Effector memory CD8-positive, alpha-beta T cell (primary cell): ENCODE data around the gene CPEB1.
A peak's percentile ranks its signal among the peaks of the same experiment; 100 is the strongest.

ENCODE experiments used
- ATAC-seq: fragments of 150-1000 bp; cut with Tn5 transposase; replicated peaks from 2 replicates; pipeline ENCODE4 v1.10.0; 2021; ENCODE audit warnings: mild to moderate bottlenecking, moderate library complexity
- DNase-seq, 3 experiments: peaks; one replicate each; pipeline ENCODE4 v3.0.0; 2021
- H3K27ac Mint-ChIP-seq, 2 donors: one replicate each; pipeline ENCODE4 v1.8.0; 2022; ENCODE audit warnings: mild to moderate bottlenecking in 2 of 2, mixed read lengths in 2 of 2, moderate library complexity in 2 of 2
- H3K27me3 Mint-ChIP-seq, 2 donors: one replicate each; pipeline ENCODE4 v1.8.0; 2022; ENCODE audit warnings: mixed read lengths in 2 of 2
- H3K36me3 Mint-ChIP-seq: one replicate; pipeline ENCODE4 v1.8.0; 2022; ENCODE audit warnings: mild to moderate bottlenecking, moderate library complexity, mixed read lengths; ENCODE audit not compliant: insufficient read depth
- H3K4me1 Mint-ChIP-seq, 2 donors: one replicate each; pipeline ENCODE4 v1.8.0; 2022; ENCODE audit warnings: low read depth in 2 of 2, mixed read lengths in 2 of 2
- H3K4me3 Mint-ChIP-seq, 2 donors: one replicate each; pipeline ENCODE4 v1.8.0; 2022; ENCODE audit warnings: mild to moderate bottlenecking in 2 of 2, mixed read lengths in 2 of 2, moderate library complexity in 2 of 2
- H3K9me3 Mint-ChIP-seq, 2 donors: one replicate each; pipeline ENCODE4 v1.8.0; 2022; ENCODE audit warnings: mixed read lengths in 2 of 2

The CPEB1 gene

DNA sequence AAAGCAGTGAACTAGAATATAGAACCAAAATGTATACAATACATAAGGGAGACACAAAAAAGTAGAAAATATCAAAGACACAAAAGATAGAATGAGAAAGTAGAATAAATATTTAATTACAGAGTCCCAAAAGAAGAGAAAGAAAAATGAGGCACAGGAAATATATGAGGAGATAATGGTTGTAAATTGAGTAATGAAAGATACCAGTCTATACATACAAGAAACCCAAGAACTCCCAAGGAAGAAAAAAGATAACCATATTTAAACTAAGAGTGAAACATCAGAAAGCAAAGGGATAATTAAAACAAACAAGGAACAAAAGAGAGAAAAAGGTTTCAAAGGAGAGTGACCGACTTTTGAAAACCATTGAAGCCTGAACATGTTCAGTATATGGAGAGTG, 47.3 kb downstream of the CPEB1 start:
- DNase-seq = no peak
- no peak overlapping the region for H3K27ac Mint-ChIP-seq
- ATAC-seq = no peak
- no peaks in the 10 kb centered on the region for H3K9me3 Mint-ChIP-seq
- no peak overlapping the region for H3K4me3 Mint-ChIP-seq
- H3K4me1 Mint-ChIP-seq = no peaks in the 10 kb centered on the region
- peaks cover 32 to 63% of the 10 kb centered on the region in 2 donors for H3K27me3 Mint-ChIP-seq
- no peaks in the 10 kb centered on the region for H3K36me3 Mint-ChIP-seq

DNA sequence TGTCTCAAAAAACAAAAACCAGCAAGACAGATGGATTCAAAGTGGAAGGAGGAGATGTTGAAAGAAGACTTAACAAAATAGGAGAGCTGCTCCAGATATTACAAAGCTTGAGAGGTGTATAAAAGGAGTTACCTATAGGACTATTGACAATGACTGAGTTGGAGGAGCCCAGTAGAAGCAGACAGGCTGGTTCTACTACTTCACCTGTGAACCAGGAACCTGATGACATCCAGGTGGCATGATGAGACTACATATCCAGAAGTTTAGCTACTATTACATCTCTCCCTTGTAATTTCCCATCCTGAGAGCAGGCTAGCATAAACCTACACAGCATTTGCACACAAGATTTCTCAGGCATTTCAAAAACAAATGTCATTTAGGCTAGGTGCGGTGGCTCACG, 49.3 kb downstream of the CPEB1 start:
- no peak for ATAC-seq
- Mint-ChIP-seq H3K36me3 (no peaks in the 10 kb centered on the region), H3K4me3 (no peak overlapping the region), H3K4me1 (no peaks in the 10 kb centered on the region), H3K27me3 (peaks cover 44 to 64% of the 10 kb centered on the region in 2 donors), H3K9me3 (no peaks in the 10 kb centered on the region), H3K27ac (no peak overlapping the region)
- no peak for DNase-seq

DNA sequence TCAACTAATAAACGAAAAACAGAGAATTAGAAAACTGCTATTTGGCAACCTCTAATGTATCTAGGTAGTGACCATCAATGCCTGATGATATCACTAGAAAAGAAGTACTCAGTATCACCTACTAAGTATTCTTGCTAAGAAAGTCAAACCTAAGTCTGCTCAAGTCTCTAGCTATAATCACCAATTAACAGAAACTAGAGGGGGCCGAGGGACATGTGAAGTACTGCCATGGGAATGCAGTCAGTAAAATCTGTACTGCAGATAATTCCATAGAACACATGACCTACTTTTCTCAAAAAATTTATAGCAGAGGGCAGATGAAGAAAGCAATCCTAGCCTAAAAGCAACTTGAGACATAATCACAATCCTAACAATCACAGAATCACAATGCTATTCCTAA, 51.4 kb downstream of the CPEB1 start:
- DNase-seq = no peak
- ATAC-seq = no peak
- no peaks in the 10 kb centered on the region for H3K9me3 Mint-ChIP-seq
- H3K36me3 Mint-ChIP-seq = no peaks in the 10 kb centered on the region
- H3K4me1 Mint-ChIP-seq = no peaks in the 10 kb centered on the region
- peaks cover 45 to 53% of the 10 kb centered on the region in 2 donors for H3K27me3 Mint-ChIP-seq
- H3K4me3 Mint-ChIP-seq = no peak overlapping the region
- no peak overlapping the region for H3K27ac Mint-ChIP-seq

DNA sequence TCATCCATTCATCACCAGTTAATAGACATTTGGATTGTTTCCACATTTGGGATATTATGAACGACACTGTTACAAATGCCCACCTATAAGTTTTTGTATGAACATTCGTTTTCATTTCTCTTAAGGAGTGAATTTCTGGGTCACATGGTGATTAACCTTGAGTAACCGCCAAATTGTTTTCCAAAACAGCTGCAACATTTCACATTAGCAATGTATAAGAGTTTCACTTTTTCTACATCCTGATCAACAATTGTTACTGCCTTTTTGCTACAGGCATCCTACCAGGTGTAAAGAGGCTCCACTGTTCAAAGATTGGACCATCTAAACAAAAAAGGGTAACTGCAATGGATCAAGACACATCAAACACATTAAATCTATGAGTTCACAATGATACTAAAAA, 52.0 kb downstream of the CPEB1 start:
- H3K4me1 Mint-ChIP-seq = no peaks in the 10 kb centered on the region
- no peak overlapping the region for H3K4me3 Mint-ChIP-seq
- ATAC-seq (no peak), DNase-seq (no peak)
- no peak overlapping the region for H3K27ac Mint-ChIP-seq
- no peaks in the 10 kb centered on the region for H3K36me3 Mint-ChIP-seq
- H3K27me3 Mint-ChIP-seq = peaks cover 47 to 50% of the 10 kb centered on the region in 2 donors
- no peaks in the 10 kb centered on the region for H3K9me3 Mint-ChIP-seq

DNA sequence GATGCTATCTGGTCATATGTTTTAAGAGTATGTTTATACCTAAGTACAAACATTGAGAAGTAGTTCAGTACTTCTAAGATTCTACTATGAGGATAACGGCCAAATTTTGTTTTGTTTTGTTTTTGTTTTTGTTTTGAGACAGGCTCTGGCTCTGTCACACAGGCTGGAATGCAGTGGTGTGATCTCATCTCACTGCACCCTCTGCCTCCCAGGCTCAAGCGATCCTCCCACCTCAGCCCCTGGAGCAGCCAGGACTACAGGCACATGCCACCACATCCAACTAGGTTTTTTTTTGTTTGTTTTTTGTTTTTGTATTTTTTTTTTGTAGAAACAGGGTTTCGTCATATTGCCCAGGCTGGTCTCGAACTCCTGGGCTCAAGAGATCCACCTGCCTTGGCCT, 59.4 kb downstream of the CPEB1 start:
- no peak overlapping the region for H3K27ac Mint-ChIP-seq
- no peaks in the 10 kb centered on the region for H3K36me3 Mint-ChIP-seq
- no peak overlapping the region for H3K4me3 Mint-ChIP-seq
- ATAC-seq = no peak
- H3K27me3 Mint-ChIP-seq = peaks cover 21 to 27% of the 10 kb centered on the region in 2 donors
- DNase-seq = no peak
- H3K9me3 Mint-ChIP-seq = no peaks in the 10 kb centered on the region
- no peaks in the 10 kb centered on the region for H3K4me1 Mint-ChIP-seq

DNA sequence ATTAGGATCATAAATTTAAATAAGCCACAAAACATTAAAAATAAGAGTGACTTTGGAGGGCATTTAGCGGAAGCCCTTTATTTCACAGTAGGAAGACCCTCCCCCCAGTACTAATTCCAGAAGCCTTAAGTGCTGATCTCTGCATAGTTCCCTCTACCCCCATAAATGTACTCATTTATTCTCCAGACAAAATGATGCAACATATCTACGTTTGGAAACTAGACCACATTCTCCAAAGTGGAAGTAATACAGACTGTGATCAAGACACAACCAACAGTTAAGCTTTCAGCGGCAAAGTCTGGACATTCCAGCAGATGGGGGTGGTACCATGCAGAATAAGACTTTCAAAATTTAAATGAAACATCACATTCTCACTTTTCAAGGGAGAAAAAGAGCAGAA, 62.1 kb downstream of the CPEB1 start:
- no peaks in the 10 kb centered on the region for H3K9me3 Mint-ChIP-seq
- no peaks in the 10 kb centered on the region for H3K4me1 Mint-ChIP-seq
- no peaks in the 10 kb centered on the region for H3K36me3 Mint-ChIP-seq
- H3K4me3 Mint-ChIP-seq = no peak overlapping the region
- DNase-seq (no peak), ATAC-seq (no peak)
- H3K27ac Mint-ChIP-seq = no peak overlapping the region
- peaks cover 36 to 44% of the 10 kb centered on the region in 2 donors for H3K27me3 Mint-ChIP-seq

DNA sequence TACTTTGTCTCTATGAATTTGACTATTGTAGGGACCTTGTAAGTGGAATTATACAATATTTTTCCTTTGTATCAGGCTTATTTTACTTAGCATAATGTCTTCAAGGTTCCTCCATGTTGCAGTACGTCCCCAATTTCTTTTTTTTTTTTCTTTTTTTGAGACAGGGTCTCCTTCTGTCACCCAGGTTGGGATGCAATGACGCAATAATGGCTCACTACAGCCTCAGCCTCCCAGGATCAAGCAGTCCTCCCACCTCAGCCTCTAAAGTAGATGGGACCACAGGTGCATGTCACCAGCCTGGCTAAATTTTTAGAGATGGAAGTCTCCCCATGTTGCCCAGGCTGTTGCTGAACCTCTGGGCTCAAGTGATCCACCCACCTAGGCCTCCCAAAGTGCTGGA, 66.5 kb downstream of the CPEB1 start:
- Mint-ChIP-seq H3K4me3 (no peak overlapping the region), H3K9me3 (no peaks in the 10 kb centered on the region), H3K4me1 (no peaks in the 10 kb centered on the region), H3K27ac (no peak overlapping the region), H3K27me3 (peaks cover 33 to 36% of the 10 kb centered on the region in 2 donors), H3K36me3 (no peaks in the 10 kb centered on the region)
- ATAC-seq (no peak), DNase-seq (no peak)

DNA sequence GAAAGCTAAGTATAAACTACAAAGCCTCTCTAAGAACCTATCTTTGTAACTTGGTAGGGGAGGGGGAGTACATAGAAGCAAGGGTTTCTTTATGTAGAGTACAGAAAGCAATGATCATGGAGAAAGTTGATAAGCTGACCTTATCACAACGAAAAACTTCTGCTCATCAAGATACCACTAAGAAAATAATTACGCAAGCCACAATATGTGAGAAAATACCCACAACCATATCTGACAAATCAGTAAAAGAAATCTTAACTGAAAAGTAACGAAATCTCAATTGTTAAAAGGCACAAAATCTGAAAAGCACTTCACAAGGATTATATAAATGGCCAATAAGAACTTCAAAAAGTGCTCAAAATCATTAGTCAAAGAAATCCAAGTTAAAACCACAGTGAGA, 71.8 kb downstream of the CPEB1 start:
- no peak for DNase-seq
- peaks cover 3% of the 10 kb centered on the region for H3K36me3 Mint-ChIP-seq
- H3K9me3 Mint-ChIP-seq = no peaks in the 10 kb centered on the region
- no peak overlapping the region for H3K4me3 Mint-ChIP-seq
- no peak overlapping the region for H3K27ac Mint-ChIP-seq
- no peaks in the 10 kb centered on the region for H3K4me1 Mint-ChIP-seq
- no peak for ATAC-seq
- H3K27me3 Mint-ChIP-seq = peaks cover 43 to 47% of the 10 kb centered on the region in 2 donors

DNA sequence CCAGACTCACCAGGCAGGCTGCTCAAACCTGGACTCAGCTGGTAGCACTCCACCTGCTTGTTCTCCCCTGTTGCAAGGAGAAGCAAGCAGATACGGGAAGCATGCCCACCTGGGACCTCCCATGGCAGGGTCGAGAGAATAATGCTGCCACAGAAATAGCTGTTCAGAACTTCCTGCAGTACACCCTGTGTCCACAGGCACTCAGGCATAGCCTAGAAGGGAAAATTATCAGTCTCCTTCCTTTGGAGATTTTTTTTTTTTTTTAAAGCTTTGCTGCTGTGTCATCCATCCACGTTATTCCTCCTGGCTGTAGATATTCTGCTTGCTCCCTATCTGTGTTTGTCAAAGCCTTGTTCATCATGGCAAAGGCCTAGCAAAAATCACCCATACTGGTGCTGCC, 74.2 kb downstream of the CPEB1 start:
- Mint-ChIP-seq H3K27ac (no peak overlapping the region), H3K4me3 (no peak overlapping the region), H3K9me3 (no peaks in the 10 kb centered on the region), H3K36me3 (peaks cover 3% of the 10 kb centered on the region), H3K27me3 (peaks cover 40 to 43% of the 10 kb centered on the region in 2 donors), H3K4me1 (no peaks in the 10 kb centered on the region)
- ATAC-seq = no peak
- DNase-seq = no peak

DNA sequence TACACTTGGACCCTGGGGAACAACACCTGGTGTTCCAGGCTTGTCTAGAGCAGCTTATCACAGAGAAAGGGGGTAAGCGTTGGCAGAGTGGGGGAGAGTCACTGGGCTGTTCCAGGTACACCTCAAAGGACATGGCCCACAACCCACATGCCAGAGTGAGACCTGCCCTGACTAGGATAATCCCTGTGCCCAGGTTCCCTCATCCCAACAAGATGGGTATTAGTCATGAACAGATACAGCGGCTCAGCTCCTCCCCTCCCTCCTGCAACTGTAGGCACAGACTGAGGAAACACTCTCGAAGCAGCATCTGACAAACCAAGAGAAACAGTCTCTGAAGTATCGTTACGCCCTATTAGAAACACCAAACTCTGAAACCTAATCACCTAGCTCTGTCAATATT, 74.9 kb downstream of the CPEB1 start:
- ATAC-seq (no peak), DNase-seq (no peak)
- peaks cover 45 to 46% of the 10 kb centered on the region in 2 donors for H3K27me3 Mint-ChIP-seq
- peaks cover 3% of the 10 kb centered on the region for H3K36me3 Mint-ChIP-seq
- no peak overlapping the region for H3K27ac Mint-ChIP-seq
- peak overlapping the region in 1 of 2 donors; percentile 21 for H3K4me3 Mint-ChIP-seq
- H3K4me1 Mint-ChIP-seq = no peaks in the 10 kb centered on the region
- H3K9me3 Mint-ChIP-seq = no peaks in the 10 kb centered on the region

DNA sequence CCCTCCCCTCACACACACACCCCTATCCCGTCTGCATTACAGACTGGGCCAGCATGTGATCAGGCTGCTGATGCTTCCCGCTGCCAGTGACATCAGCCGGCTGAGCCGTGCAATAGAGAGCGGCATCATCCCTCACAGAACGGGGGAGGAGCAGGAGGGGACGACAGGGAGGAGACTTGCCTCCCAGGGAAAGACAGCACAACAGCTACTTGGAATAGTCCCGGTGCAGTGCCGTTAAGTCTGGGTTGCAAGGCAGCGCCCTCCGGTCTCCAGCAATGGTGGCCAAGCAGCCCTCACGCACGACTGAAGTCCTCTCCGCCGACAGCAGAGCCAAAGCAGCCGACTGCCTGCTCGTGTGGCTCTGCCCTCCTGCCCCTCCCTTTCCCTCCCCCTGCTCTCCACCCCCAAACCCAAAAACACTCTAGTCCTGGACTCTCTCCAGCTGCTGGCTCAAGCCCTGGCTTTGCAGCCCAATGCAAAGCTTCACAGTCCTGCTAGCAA, 75.4 kb downstream of the CPEB1 start:
- Mint-ChIP-seq H3K4me1 (no peaks in the 10 kb centered on the region), H3K27me3 (peaks cover 50 to 51% of the 10 kb centered on the region in 2 donors), H3K36me3 (peaks cover 3% of the 10 kb centered on the region), H3K27ac (no peak overlapping the region), H3K4me3 (peak overlapping the region in 1 of 2 donors; percentile 21), H3K9me3 (no peaks in the 10 kb centered on the region)
- DNase-seq (no peak), ATAC-seq (no peak)

DNA sequence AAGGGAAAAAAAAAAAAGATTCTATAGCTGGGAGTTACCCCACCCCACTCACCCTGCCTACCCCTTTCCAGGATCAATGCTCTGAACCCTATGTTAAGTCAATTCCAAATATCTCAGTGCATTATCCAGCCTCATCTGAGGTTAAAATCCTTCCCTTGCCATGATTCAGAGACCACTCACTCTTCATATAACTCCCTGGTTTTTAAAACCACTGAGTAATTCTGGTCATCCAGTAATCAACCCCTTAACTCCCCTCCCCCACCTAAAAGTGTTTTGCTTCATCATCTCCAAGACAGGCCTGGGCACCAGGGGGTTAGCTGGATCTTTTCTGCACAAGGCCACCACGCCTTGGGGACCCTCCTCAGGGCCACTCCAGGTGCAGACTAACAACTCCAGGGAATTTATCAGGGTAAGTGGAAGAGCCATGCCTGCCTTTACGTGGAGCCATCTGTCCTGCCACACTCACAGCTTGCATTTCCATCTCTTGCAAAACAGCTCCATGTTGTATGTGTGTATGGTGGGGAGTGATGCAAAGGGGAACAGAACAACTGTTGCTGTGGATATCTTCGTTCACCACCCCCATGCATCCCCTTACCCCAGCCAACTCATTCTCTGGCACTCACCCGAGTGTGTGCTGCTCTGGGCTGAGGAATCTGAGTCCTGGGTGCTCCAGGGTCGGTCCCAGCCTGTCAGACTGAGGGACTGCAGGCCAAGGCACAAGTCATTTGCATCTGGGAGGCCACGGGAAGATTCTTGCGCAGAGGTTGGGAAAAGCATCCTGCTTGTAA, 76.2 kb downstream of the CPEB1 start:
- Mint-ChIP-seq H3K36me3 (peaks cover 3% of the 10 kb centered on the region), H3K4me3 (no peak overlapping the region), H3K9me3 (no peaks in the 10 kb centered on the region), H3K27me3 (peaks cover 57 to 59% of the 10 kb centered on the region in 2 donors), H3K4me1 (no peaks in the 10 kb centered on the region), H3K27ac (no peak overlapping the region)
- no peak for DNase-seq
- no peak for ATAC-seq

DNA sequence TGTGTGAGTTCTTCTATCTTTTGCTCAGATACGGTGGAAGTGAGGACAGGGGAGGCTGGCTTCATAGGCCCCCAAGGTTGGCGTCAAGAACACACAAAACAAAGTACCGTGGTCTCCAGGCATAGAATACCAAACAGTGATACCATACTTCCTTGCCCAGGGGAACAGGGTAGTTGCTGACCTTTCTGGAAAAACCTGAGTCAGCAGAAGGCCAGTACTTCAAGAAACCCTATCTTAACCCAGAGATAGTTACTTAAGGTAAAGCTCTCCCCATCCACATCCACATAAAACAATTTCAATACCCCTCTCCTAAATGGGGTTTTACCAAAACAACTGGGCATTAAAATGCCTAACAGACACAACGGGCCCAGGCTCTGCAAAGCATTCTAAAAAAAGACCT, 77.3 kb downstream of the CPEB1 start:
- H3K4me1 Mint-ChIP-seq = no peaks in the 10 kb centered on the region
- H3K27me3 Mint-ChIP-seq = peaks cover 50 to 68% of the 10 kb centered on the region in 2 donors
- ATAC-seq = no peak
- DNase-seq = no peak
- H3K4me3 Mint-ChIP-seq = no peak overlapping the region
- no peaks in the 10 kb centered on the region for H3K9me3 Mint-ChIP-seq
- peaks cover 3% of the 10 kb centered on the region for H3K36me3 Mint-ChIP-seq
- no peak overlapping the region for H3K27ac Mint-ChIP-seq

DNA sequence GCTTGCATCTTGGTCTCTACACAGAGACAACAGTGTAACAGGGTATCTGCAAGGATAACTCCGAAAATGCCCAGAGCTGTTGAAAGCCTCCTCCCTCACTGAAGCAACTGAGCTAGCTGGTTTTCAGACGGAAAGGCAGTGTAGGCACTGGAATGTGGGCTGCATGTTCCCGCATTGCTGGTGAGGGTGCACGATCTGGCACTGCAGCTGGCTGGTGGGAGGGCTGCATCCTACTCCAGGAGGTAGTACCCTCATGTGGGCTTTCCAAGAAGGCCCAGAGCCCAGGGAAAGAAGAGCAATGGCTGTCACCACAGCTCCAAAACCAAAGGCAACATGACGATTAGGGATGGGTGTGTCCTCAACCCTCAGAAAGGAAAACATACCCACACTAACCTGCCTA, 78.2 kb downstream of the CPEB1 start:
- peaks cover 3% of the 10 kb centered on the region for H3K36me3 Mint-ChIP-seq
- H3K4me1 Mint-ChIP-seq = no peaks in the 10 kb centered on the region
- H3K27me3 Mint-ChIP-seq = peaks cover 46 to 64% of the 10 kb centered on the region in 2 donors
- no peak for DNase-seq
- H3K4me3 Mint-ChIP-seq = no peak overlapping the region
- ATAC-seq = no peak
- no peaks in the 10 kb centered on the region for H3K9me3 Mint-ChIP-seq
- no peak overlapping the region for H3K27ac Mint-ChIP-seq
